DND-41 (cell line): ENCODE measurements around the gene CPN1.
"Not testable (repeated sequence)": the region's sequence is repeated elsewhere in the genome, so short reads cannot be mapped to it uniquely, and the experiment has no call there.

Experiments
- ATAC-seq: fragments of 200-7000 bp; cut with Tn5 transposase; 3 replicates; pipeline ENCODE4 v1.9.1; 2021; ENCODE audit warnings: low read depth; ENCODE audit not compliant: insufficient read depth
- DNase-seq: peaks from one replicate; pipeline ENCODE4 v3.0.0-alpha.2; 2020
- H2AFZ ChIP-seq: 2 replicates; pipeline ENCODE4 v1.6.0; 2012; ENCODE audit warnings: low read depth, low read length
- H3K27ac ChIP-seq: 2 replicates; pipeline ENCODE4 v1.5.1; 2012; ENCODE audit warnings: low read length, inconsistent platforms
- H3K27me3 ChIP-seq: fragments of 200-600 bp; sonication (generic); 2 replicates; pipeline ENCODE4 v1.6.0; 2012; ENCODE audit warnings: low read length, mild to moderate bottlenecking, inconsistent platforms; ENCODE audit not compliant: insufficient read depth, poor library complexity
- H3K36me3 ChIP-seq: 2 replicates; pipeline ENCODE4 v1.5.1; 2012; ENCODE audit warnings: low read length, inconsistent platforms; ENCODE audit not compliant: insufficient read depth
- H3K4me1 ChIP-seq: 2 replicates; pipeline ENCODE4 v1.5.1; 2012; ENCODE audit warnings: mild to moderate bottlenecking, low read length; ENCODE audit not compliant: insufficient read depth
- H3K4me2 ChIP-seq: 2 replicates; pipeline ENCODE4 v1.6.0; 2012; ENCODE audit warnings: mild to moderate bottlenecking, moderate library complexity, low read length, inconsistent platforms; ENCODE audit not compliant: insufficient read depth
- H3K4me3 ChIP-seq, 2 experiments: fragments of 200-600 bp in 1 of 2; shearing (Covaris generic) in 1 of 2; 2 replicates each; pipeline ENCODE4 v1.5.1; 2012 to 2016; ENCODE audit warnings: inconsistent platforms in 2 of 2, low read length in 2 of 2, mild to moderate bottlenecking in 2 of 2, low read depth in 1 of 2, moderate library complexity in 1 of 2
- H3K79me2 ChIP-seq: 2 replicates; pipeline ENCODE4 v1.6.0; 2012; ENCODE audit warnings: low read length, inconsistent platforms; ENCODE audit not compliant: insufficient read depth
- H3K9ac ChIP-seq: 2 replicates; pipeline ENCODE4 v1.6.0; 2012; ENCODE audit warnings: low read depth, mild to moderate bottlenecking, inconsistent platforms, low read length, moderate library complexity
- H3K9me3 ChIP-seq: 2 replicates; pipeline ENCODE4 v1.5.1; 2012; ENCODE audit warnings: low read length, moderate library complexity, mild to moderate bottlenecking, inconsistent platforms; ENCODE audit not compliant: insufficient read depth, severe bottlenecking
- H4K20me1 ChIP-seq: 2 replicates; pipeline ENCODE4 v1.6.0; 2012; ENCODE audit warnings: low read length; ENCODE audit not compliant: insufficient read depth
- CTCF ChIP-seq: IDR thresholded peaks from 2 replicates; pipeline ENCODE4 v1.5.1; 2012; ENCODE audit warnings: borderline replicate concordance, low read length, moderate library complexity, mild to moderate bottlenecking; ENCODE audit not compliant: poor library complexity, severe bottlenecking; ENCODE audit errors: extremely low read depth
- EZH2 ChIP-seq: IDR thresholded peaks from 3 replicates; pipeline ENCODE4 v1.6.1; 2012; ENCODE audit warnings: borderline replicate concordance, low read depth, mild to moderate bottlenecking, moderate library complexity, low read length, inconsistent platforms; ENCODE audit not compliant: severe bottlenecking

The CPN1 gene

GRCh38 chr10:100089241-100089640 lies 7.6 kb upstream of the CPN1 start:
- Histone ChIP-seq H3K27me3 (peaks cover 4% of the 10 kb centered on the region), H3K79me2 (no peaks in the 10 kb centered on the region), H3K36me3 (no peaks in the 10 kb centered on the region), H3K9me3 (no peaks in the 10 kb centered on the region), H3K4me3 (no peak overlapping the region), H3K4me2 (no peak overlapping the region), H2AFZ (no peak overlapping the region), H3K27ac (no peak overlapping the region), H3K4me1 (no peaks in the 10 kb centered on the region), H3K9ac (no peak overlapping the region), H4K20me1 (no peaks in the 10 kb centered on the region)
- TF ChIP-seq EZH2: no peak
- TF ChIP-seq CTCF: no peak
- DNase-seq (no peak), ATAC-seq (no peak)

DNA sequence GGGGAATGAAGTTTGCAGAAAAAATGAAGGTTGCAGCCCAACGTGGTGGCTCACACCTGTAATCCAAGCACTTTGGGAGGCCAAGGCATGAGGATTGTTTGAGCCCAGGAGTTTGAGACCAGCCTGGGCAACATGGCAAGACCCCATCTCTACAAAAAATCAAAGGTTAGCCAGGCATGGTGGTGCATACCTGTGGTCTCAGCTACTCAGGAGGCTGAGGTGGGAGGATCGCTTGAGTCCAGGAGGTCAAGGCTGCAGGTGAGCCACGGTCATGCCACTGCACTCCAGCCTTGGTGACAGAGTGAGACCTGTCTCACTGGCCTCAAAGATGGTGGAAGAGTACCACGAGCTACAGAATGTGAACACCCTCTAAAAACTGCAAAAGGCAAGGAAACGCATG lies 5.0 kb upstream of the CPN1 start:
- not testable (repeated sequence) for H3K4me1 ChIP-seq, ATAC-seq

GRCh38 chr10:100085596-100085995 lies 3.9 kb upstream of the CPN1 start:
- no peak overlapping the region for H3K9ac ChIP-seq
- ATAC-seq (no peak), DNase-seq (no peak)
- H3K27me3 ChIP-seq: peaks cover 7% of the 10 kb centered on the region
- no peaks in the 10 kb centered on the region for H4K20me1 ChIP-seq
- TF ChIP-seq CTCF: no peak
- H3K36me3 ChIP-seq: no peaks in the 10 kb centered on the region
- no peak overlapping the region for H3K4me2 ChIP-seq
- H3K4me1 ChIP-seq: no peaks in the 10 kb centered on the region
- H3K9me3 ChIP-seq: no peaks in the 10 kb centered on the region
- H3K4me3 ChIP-seq: no peak overlapping the region
- no peak overlapping the region for H3K27ac ChIP-seq
- H2AFZ ChIP-seq: no peak overlapping the region
- H3K79me2 ChIP-seq: no peaks in the 10 kb centered on the region

More for the DNA sequence above, 5.0 kb upstream of the CPN1 start:
- not testable (repeated sequence) for DNase-seq, H3K36me3 ChIP-seq, H3K79me2 ChIP-seq, H3K27me3 ChIP-seq, H3K4me2 ChIP-seq, H2AFZ ChIP-seq, H3K9me3 ChIP-seq, H3K4me3 ChIP-seq, H4K20me1 ChIP-seq, H3K27ac ChIP-seq, H3K9ac ChIP-seq

GRCh38 chr10:100083623-100084022 lies 2.0 kb upstream of the CPN1 start:
- Histone ChIP-seq H4K20me1 (no peaks in the 10 kb centered on the region), H3K27me3 (peaks cover 12% of the 10 kb centered on the region), H3K4me1 (no peaks in the 10 kb centered on the region), H3K4me2 (no peak overlapping the region), H3K9ac (no peak overlapping the region), H3K79me2 (no peaks in the 10 kb centered on the region), H2AFZ (no peak overlapping the region), H3K9me3 (no peaks in the 10 kb centered on the region), H3K4me3 (no peak overlapping the region), H3K36me3 (no peaks in the 10 kb centered on the region), H3K27ac (no peak overlapping the region)
- DNase-seq: no peak
- ATAC-seq: no peak
- TF ChIP-seq EZH2: no peak
- TF ChIP-seq CTCF: no peak

GRCh38 chr10:100082276-100082675 lies 607 bp upstream of the CPN1 start:
- H3K4me2 ChIP-seq, H3K9me3 ChIP-seq, H3K4me1 ChIP-seq, H3K36me3 ChIP-seq, ATAC-seq, H3K4me3 ChIP-seq, H3K9ac ChIP-seq, H3K27ac ChIP-seq, H2AFZ ChIP-seq, H3K79me2 ChIP-seq, H4K20me1 ChIP-seq, DNase-seq: not testable (repeated sequence)
- H3K27me3 ChIP-seq: peaks cover 18% of the 10 kb centered on the region
